RWPE1 (cell line): Measurements from ENCODE around the gene LIME1.

ENCODE experiments used
- CTCF ChIA-PET: fragments of 350-600 bp; sonication (Branson Sonifier 250); formaldehyde crosslinking; extraction: SDS; loops from one replicate; lab custom pipeline; 2021; lab: Yijun Ruan, JAX
- POLR2A ChIA-PET: fragments of 400-600 bp; formaldehyde crosslinking; extraction: SDS; loops from one replicate; lab custom pipeline; 2020; ENCODE audit warnings: antibody characterized with exemption; ENCODE audit not compliant: low non-redundant PET; lab: Yijun Ruan, JAX
- DNase-seq: peaks from one replicate; pipeline ENCODE4 v3.0.0; 2012; ENCODE audit warnings: low spot score
- H3K27ac ChIP-seq: fragments of 450-650 bp; 2 replicates; pipeline ENCODE4 v1.5.1; 2017
- CTCF ChIP-seq: fragments of 450-650 bp; conservative IDR thresholded peaks from 2 replicates; pipeline ENCODE4 v1.5.1; 2017; ENCODE audit warnings: low read depth, mild to moderate bottlenecking

The LIME1 gene

DNA sequence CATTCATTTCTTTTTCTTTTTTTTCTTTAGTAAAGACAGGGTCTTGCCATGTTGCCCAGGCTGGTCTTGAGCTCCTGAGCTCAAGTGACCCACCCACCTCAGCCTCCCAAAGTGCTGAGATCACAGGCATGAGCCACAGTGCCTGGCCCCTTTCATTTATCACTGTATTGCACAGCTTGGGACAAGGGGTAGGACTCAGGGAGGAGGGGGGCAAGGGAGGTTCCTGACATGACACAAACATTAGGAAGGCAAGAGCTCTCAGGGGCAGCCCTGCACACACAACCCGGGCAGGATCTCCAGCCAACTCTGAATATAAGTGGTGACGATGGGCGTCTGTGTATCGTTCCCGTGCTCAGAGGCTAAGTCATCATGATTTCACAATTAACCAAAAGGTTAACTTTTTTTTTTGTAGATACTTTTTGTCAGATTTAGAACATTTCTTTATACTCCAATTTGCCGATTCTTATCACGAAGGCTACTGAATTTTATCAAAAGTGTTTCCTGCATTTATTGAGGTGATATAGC, 23.0 kb downstream of the LIME1 start:
- no peak for TF ChIP-seq CTCF
- no peak overlapping the region for H3K27ac ChIP-seq
- CTCF ChIA-PET, result interaction anchor here (0.7 kb wide), 1 partner anchor 237 kb away, joined by 3 read pairs; no protein-coding TSS in a partner anchor
- POLR2A ChIA-PET, result no interaction called here
- DNase-seq, result no peak

DNA sequence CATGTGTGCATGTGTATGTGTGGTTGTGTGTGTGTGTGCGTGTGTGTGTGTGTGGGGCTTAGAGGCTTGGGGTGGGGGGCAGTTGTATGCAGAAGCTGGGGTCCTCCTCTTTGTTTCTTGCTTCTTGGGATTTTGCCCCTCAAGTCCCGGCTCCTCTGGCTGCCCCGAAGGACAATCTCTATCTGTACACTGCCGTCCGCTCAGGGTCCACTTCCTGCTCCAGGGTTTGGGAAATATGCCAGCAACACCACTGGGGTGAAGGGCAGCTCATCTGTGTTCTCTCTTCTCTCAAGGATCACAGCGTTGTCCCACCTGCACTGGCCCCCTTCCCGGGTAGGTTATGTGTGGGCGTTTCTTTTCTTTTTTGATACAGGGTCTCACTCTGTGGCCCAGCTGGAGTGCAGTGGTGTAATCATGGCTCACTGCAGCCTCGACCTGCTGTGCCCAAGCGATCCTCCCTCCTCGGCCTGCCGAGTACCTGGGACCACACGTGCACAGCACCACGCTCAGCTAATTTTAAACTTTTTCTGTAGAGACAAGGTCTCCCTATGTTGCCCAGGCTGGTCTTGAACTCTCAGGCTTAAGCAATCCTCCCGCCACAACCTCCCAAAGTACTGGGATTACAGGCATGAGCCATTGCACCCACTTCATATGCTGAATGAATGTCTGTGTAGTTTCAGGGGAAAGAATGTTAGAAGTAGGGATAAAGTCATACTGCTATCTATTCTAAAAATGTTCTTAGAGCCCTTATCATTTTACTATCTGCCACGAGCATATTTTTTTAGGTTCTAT, 28.8 kb downstream of the LIME1 start:
- TF ChIP-seq CTCF, result no peak
- no peak for DNase-seq
- ChIA-PET POLR2A (no interaction called here), CTCF (interaction anchor here (1.0 kb wide), 1 partner anchor 21 kb away, joined by 5 read pairs; no protein-coding TSS in a partner anchor)
- H3K27ac ChIP-seq, result no peak overlapping the region

DNA sequence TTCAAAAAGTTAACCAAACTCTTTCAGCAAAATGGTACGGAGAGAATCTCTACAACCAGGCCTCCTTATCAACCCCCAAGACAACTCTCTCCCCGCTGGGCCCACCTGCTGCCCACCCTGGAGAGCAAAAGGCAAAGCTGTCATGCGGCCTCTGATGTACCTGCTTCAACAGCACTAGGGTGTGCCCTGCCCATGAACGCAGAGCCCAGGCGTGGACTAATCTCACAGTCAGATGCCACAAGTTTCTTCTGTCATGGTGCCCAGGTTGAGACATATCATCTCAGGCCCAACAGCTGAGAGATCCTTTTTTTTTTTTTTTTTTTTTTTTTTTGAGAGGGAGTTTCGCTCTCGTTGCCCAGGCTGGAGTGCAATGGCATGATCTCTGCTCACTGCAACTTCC, 29.4 kb downstream of the LIME1 start:
- TF ChIP-seq CTCF, result no peak
- DNase-seq, result no peak
- POLR2A ChIA-PET, result no interaction called here
- CTCF ChIA-PET, result no interaction called here
- no peak overlapping the region for H3K27ac ChIP-seq

DNA sequence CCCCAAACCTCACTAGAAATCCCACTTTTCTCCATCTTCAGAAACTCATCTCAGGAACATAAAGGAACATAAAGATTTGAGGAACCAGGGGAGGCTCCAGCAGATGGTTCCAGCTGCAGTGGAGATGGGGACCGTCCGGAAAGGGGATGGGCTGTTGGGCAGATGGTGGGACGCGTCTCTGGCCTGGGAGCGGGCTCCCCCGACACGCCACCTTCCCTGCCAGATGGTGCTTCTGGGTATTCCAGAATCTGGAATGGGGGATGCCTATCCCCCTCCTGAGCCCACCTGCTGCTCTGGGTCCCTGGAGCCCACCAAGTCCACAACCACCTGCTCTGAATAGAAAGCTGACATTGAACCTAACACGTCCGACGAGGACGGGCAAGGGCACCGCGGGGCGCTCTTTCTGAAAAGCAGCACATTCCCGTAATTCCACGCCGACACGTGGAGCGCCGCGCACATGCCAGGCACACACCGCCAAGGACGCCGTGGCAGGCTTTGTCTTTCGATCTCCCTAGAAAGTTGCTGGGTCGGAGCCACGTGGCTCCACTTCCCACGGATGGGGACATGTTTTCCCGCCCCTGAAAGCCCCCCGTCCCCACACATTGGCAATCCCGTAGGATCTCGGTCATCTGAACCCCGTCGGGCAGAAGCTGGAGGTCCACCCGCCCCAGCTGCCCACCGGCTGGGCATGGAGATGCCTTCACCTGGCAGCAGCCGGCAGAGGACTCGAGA, 30.4 kb downstream of the LIME1 start:
- CTCF ChIA-PET, result interaction anchor here (0.6 to 1.4 kb wide), 4 partner anchors 14 to 29 kb away, joined by 3 to 8 read pairs (median 4); no protein-coding TSS in a partner anchor
- no peak for DNase-seq
- POLR2A ChIA-PET, result interaction anchor here (0.5 to 0.6 kb wide), 3 partner anchors 26 to 98 kb away, joined by 3 to 4 read pairs (median 3); partner anchors contain the start of gene TPD52L2

DNA sequence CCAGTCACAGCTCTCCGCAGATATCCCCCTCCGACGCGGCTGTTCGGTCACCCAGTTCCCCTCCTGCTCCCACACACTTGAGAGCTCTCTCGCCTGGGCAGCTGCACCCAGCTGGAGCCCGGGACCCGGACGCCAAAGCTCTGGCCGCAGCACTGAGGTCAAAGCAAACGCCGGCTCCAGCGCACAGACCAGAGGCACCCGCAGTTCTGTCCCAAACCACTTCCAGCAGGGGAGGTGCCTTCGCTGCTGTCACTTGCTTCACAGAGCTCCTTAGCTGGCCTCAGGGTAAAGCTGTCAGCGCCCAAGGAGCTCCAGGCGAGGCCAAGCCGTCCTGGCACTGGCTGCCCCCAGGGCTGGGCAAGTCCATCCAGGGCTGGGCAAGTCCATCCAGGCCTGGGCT, 31.0 kb downstream of the LIME1 start:
- DNase-seq, result no peak
- H3K27ac ChIP-seq, result peak overlapping the region; percentile 1; the same call in 1 of the 2 replicates
- POLR2A ChIA-PET, result no interaction called here
- CTCF ChIA-PET, result interaction anchor here (0.7 to 1.4 kb wide), 3 partner anchors 19 to 29 kb away, joined by 3 to 8 read pairs (median 4); no protein-coding TSS in a partner anchor
- TF ChIP-seq CTCF, result no peak

More for the DNA sequence above, 30.4 kb downstream of the LIME1 start:
- no peak overlapping the region for H3K27ac ChIP-seq
- TF ChIP-seq CTCF, result no peak

- POLR2A ChIA-PET, result no interaction called here
- H3K27ac ChIP-seq, result peak overlapping the region; percentile 1; the same call in 1 of the 2 replicates
- DNase-seq, result no peak
Observed at GRCh38 chr20:63767886-63768285, 31.4 kb downstream of the LIME1 start.

More at GRCh38 chr20:63767886-63768285, 31.4 kb downstream of the LIME1 start:
- no peak for TF ChIP-seq CTCF
- CTCF ChIA-PET, result interaction anchor here (0.7 to 1.4 kb wide), 3 partner anchors 18 to 28 kb away, joined by 3 to 8 read pairs (median 4); no protein-coding TSS in a partner anchor
